Uterus (tissue), 4 donors: ENCODE measurements around the gene TMEM45A. TPM values are rescaled to one million over a fixed set of nuclear protein-coding genes. Genes with fewer than 3 reads are reported as not detected.
A peak's percentile ranks its signal among the peaks of the same experiment; 100 is the strongest.
"Not testable (repeated sequence)": the region's sequence is repeated elsewhere in the genome, so short reads cannot be mapped to it uniquely, and the experiment has no call there.

Experiments
- DNase-seq, 2 donors: peaks; one replicate each; pipeline ENCODE4 v3.0.0-alpha.2; 2019 to 2020
- H3K27ac ChIP-seq, 2 donors: fragments of 200-600 bp; sonication (generic); 1 replicate in 1 of 2; 2 replicates in 1 of 2; pipeline ENCODE4 v1.5.1; 2016 to 2018
- H3K27me3 ChIP-seq, 2 donors: fragments of 200-600 bp; sonication (generic); one replicate each; pipeline ENCODE4 v1.5.1; 2018 to 2019; ENCODE audit warnings: control low read depth in 1 of 2
- H3K36me3 ChIP-seq, 2 donors: fragments of 200-600 bp; sonication (generic); one replicate each; pipeline ENCODE4 v1.5.1; 2019; ENCODE audit warnings: control low read depth in 1 of 2
- H3K4me1 ChIP-seq, 2 donors: fragments of 200-600 bp; sonication (generic); one replicate each; pipeline ENCODE4 v1.5.1; 2018 to 2019; ENCODE audit warnings: control low read depth in 1 of 2
- H3K4me3 ChIP-seq, 2 donors: fragments of 200-600 bp; sonication (generic); 1 replicate in 1 of 2; 2 replicates in 1 of 2; pipeline ENCODE4 v1.5.1; 2018 to 2019; ENCODE audit warnings: mild to moderate bottlenecking in 1 of 2
- H3K9me3 ChIP-seq, 2 donors: fragments of 200-600 bp; sonication (generic); one replicate each; pipeline ENCODE4 v1.5.1; 2019; ENCODE audit warnings: control low read depth in 1 of 2
- CTCF ChIP-seq, 4 experiments: fragments of 200-600 bp in 2 of 4; fragments of 450-650 bp in 2 of 4; sonication (generic) in 2 of 4; IDR thresholded peaks; one replicate each; pipeline ENCODE4 v1.5.1; 2016 to 2019; ENCODE audit warnings: antibody characterized with exemption in 4 of 4, mild to moderate bottlenecking in 2 of 4, moderate library complexity in 1 of 4
- POLR2A ChIP-seq, 2 donors: fragments of 450-650 bp; IDR thresholded peaks; one replicate each; pipeline ENCODE4 v1.6.1; 2016; ENCODE audit warnings: antibody characterized with exemption in 2 of 2, mild to moderate bottlenecking in 1 of 2, moderate library complexity in 1 of 2
- intact Hi-C: fragments of 100-400 bp; cut with DNase I; formaldehyde crosslinking; loops from one replicate; pipeline ENCODE4 v1.15.1; 2023; ENCODE audit warnings: low total_unique reads
- total RNA-seq, 4 donors: library from RNA; depleted of rRNA in 3 of 4; stranded (reverse); fragments of >200 nt in 3 of 4; gene quantifications; one replicate each; pipeline versions ENCODE4 v1.1.0 to v1.2.4, GENCODE V29; 2014 to 2023
- donor health status: DM: yes; HTN: yes; CAD: no.

Gene TMEM45A
- total RNA-seq = 10 to 100 TPM; 15.4 to 51.0 (median 28.3) TPM

- Histone ChIP-seq H3K36me3 (no peaks in the 10 kb centered on the region), H3K4me1 (no peaks in the 10 kb centered on the region), H3K27me3 (no peaks in the 10 kb centered on the region), H3K27ac (peak within 1 kb of the TSS; percentile 81 to 91), H3K9me3 (no peaks in the 10 kb centered on the region), H3K4me3 (peak within 1 kb of the TSS; percentile 52 to 62)
- peak; percentile 95 to 97 for DNase-seq
- intact Hi-C loops = no loop called here
- TF ChIP-seq CTCF (IDR thresholded peaks at IDR 0.05) = no peak
- TF ChIP-seq POLR2A (IDR thresholded peaks at IDR 0.05) = peak; percentile 63 to 65
Observed at GRCh38 chr3:100492059-100493006, at the start of gene TMEM45A. Gene TMEM45A (plus strand): TSS chr3:100492619. CDS start chr3:100555212, 62,593 bp downstream.

- TF ChIP-seq POLR2A (IDR thresholded peaks at IDR 0.05) (no peak), CTCF (IDR thresholded peaks at IDR 0.05) (no peak)
- no peaks in the 10 kb centered on the region for H3K27me3 ChIP-seq
- no peaks in the 10 kb centered on the region for H3K9me3 ChIP-seq
- no peaks in the 10 kb centered on the region for H3K4me1 ChIP-seq
- H3K4me3 ChIP-seq = no peak overlapping the region
- H3K27ac ChIP-seq = no peak overlapping the region
- DNase-seq = no peak
- intact Hi-C loops = no loop called here
- no peaks in the 10 kb centered on the region for H3K36me3 ChIP-seq
Observed at GRCh38 chr3:100443690-100444089, 48.7 kb upstream of the TMEM45A start.

GRCh38 chr3:100447067-100447466 lies 45.4 kb upstream of the TMEM45A start:
- H3K36me3 ChIP-seq, DNase-seq, H3K4me3 ChIP-seq, H3K9me3 ChIP-seq, H3K27ac ChIP-seq, intact Hi-C loops, H3K4me1 ChIP-seq, H3K27me3 ChIP-seq: not testable (repeated sequence)

- no peaks in the 10 kb centered on the region for H3K9me3 ChIP-seq
- H3K36me3 ChIP-seq = no peaks in the 10 kb centered on the region
- H3K27me3 ChIP-seq = no peaks in the 10 kb centered on the region
- H3K4me1 ChIP-seq = no peaks in the 10 kb centered on the region
- intact Hi-C loops = no loop called here
- DNase-seq = no peak
- H3K27ac ChIP-seq = no peak overlapping the region
- TF ChIP-seq CTCF (IDR thresholded peaks at IDR 0.05) (no peak), POLR2A (IDR thresholded peaks at IDR 0.05) (no peak)
- no peak overlapping the region for H3K4me3 ChIP-seq
Observed at GRCh38 chr3:100448079-100448478, 44.3 kb upstream of the TMEM45A start.

GRCh38 chr3:100449214-100449613 lies 43.2 kb upstream of the TMEM45A start:
- no peak for TF ChIP-seq CTCF (IDR thresholded peaks at IDR 0.05)
- TF ChIP-seq POLR2A (IDR thresholded peaks at IDR 0.05) = no peak
- H3K36me3 ChIP-seq = no peaks in the 10 kb centered on the region
- H3K27me3 ChIP-seq = no peaks in the 10 kb centered on the region
- DNase-seq = no peak
- H3K27ac ChIP-seq = no peak overlapping the region
- H3K9me3 ChIP-seq = no peaks in the 10 kb centered on the region
- intact Hi-C loops = no loop called here
- H3K4me1 ChIP-seq = no peaks in the 10 kb centered on the region
- no peak overlapping the region for H3K4me3 ChIP-seq
